HG02870 (cell line): ENCODE measurements around the gene RHBDD3.
"Not testable (repeated sequence)": the region's sequence is repeated elsewhere in the genome, so short reads cannot be mapped to it uniquely, and the experiment has no call there.

ENCODE experiments used
- ATAC-seq: cut with Tn5 transposase; IDR thresholded peaks from one replicate; pipeline ENCODE4 v1.9.1; 2021; ENCODE audit warnings: mild to moderate bottlenecking, moderate library complexity; ENCODE audit not compliant: unreplicated experiment

Gene RHBDD3

GRCh38 chr22:29251981-29252911 is 15.5 kb downstream of the RHBDD3 start:
- no peak for ATAC-seq

- no peak for ATAC-seq
Measured at GRCh38 chr22:29251265-29251664, 16.5 kb downstream of the RHBDD3 start.

DNA sequence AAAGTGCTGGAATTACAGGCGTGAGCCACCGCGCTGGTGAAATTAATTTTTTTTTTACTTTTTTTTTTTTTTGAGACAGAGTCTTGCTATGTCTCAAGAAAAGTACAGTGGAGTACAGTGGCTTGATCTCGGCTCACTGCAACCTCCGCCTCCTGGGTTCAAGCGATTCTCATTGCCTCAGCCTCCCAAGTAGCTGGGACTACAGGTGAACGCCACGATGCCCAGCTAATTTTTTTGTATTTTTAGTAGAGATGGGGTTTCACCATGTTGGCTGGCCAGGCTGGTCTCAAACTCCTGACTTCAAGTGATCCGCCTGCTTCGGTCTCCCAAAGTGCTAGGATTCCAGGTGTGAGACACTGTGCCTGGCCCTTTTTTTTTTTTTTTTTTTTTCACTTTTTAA is 19.9 kb downstream of the RHBDD3 start:
- ATAC-seq: not testable (repeated sequence)

GRCh38 chr22:29245626-29246385 is 22.0 kb downstream of the RHBDD3 start:
- ATAC-seq: no peak

GRCh38 chr22:29244785-29245625 is 22.8 kb downstream of the RHBDD3 start:
- ATAC-seq: no peak

DNA sequence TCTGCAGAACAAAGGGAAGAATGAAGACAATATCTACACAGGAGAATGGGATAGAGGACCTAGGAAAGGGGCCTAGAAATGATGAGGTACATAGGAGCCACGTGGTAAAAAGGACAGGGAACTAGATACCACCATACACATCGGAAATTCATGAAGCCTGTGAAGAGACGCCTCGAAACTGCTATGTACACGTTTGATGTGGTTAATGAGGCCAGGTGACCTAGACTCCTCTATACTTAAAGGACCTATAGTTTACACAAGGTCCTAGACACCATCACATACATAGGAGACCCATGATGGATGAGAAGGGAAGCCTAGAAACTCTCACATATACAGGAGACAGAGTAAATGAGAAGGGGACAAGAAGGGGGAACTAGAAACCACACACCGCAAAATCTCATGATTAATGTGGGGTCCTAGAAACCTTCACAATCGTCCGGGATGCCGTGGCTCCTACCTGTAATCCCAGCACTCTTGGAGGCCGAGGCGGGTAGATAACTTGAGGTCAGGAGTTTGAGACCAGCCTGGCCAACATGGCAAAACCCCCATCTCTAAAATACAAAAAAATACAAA is 23.8 kb downstream of the RHBDD3 start:
- ATAC-seq: no peak

DNA sequence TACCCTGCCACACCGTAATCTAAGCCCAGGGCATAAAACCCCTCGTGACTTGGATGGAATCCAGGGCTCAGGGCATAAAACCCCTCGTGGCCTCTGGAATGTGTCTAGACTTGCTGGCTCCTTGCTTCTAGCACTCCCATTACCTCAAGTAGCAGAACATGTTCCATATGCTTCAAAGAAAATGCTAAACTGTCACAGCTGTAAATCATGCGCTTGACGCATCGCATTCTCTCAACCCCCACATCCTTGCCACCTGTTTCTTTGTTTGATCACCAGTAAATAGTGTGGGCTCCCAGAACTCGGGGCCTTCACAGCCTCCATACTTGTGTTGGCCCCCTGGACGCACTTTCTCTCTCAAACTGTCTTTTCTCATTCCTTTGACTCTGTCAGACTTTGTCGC is 27.3 kb downstream of the RHBDD3 start:
- not testable (repeated sequence) for ATAC-seq

- ATAC-seq: no peak
Measured at GRCh38 chr22:29233277-29233877, 34.4 kb downstream of the RHBDD3 start.

DNA sequence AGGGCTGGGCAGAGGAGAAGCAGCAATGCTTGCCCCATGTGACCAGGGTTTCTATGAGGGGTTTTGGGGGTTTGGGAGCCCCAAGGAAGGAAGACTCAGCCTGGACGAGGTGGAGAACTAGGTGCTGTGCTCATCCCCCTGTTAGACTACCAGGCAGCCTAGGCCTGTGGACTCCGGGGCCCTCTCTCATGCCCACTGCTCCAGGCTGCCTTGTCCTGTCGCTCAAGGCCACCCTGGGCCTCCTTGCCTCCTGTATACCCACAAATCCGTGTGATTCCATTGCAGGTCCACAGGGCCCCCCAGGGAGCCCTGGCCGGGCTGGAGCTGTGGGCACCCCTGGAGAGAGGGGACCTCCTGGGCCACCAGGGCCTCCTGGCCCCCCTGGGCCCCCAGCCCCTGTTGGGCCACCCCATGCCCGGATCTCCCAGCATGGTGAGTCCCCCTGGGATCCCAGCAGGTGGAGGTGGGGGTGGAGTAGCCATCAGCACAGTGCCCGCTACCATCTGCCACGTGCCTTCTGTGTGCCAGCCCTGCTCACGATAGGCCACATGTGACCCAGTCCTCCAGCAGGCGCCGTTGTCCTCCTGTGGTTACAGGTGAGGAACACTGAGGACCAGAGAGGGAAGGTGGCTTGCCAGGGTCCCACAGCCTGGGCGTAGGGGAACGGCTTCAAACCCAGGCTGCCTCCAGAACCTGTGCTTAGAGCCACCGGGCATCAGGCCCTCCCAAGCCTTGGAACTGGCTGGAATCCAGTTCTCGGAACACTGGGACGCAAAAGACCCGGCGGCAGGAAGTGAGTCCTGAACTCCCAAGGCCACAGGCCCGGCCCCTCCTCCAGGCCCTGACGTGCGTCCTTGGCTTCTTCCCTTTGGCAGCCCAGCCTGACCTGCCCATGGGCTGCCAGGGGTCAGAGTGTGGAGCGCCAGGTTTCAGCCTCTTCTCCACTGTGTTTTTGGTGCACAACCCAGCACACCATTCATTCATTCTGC is 35.5 kb downstream of the RHBDD3 start:
- ATAC-seq: no peak

GRCh38 chr22:29230972-29231875 is 36.6 kb downstream of the RHBDD3 start:
- no peak for ATAC-seq

GRCh38 chr22:29226351-29226981 is 41.3 kb downstream of the RHBDD3 start:
- no peak for ATAC-seq

DNA sequence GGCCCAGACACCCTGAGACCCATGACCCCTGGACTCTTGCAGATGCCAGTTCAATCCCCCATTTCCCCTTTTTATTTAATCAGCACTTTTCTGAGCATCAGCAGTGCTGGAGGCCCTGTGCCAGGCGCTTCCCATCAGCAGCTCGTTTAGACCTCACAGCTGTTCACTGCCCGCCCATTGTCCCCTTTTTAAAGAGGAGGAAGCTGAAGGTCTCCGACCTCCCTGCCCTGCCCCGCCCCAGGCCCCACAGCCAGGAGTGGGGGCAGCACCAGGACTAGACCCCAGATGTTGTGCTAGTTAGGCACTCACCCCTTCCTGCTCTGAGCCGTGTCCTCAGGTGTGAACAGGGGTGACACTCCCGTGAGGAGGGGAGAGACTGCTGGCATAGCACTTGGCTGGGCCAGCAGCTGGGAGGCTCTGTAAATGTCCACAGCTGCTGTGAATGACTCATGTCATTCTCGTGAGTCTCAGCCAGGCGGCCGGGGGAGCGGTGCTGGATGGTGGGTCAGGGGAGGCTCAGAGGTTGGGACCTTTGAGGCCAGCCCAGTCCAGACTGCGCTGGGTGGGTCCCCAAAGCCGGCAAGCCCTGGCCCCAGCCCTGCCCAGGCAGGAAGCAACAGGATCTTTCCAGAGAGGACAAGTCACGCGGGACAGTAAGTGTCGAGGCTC is 42.2 kb downstream of the RHBDD3 start:
- no peak for ATAC-seq

DNA sequence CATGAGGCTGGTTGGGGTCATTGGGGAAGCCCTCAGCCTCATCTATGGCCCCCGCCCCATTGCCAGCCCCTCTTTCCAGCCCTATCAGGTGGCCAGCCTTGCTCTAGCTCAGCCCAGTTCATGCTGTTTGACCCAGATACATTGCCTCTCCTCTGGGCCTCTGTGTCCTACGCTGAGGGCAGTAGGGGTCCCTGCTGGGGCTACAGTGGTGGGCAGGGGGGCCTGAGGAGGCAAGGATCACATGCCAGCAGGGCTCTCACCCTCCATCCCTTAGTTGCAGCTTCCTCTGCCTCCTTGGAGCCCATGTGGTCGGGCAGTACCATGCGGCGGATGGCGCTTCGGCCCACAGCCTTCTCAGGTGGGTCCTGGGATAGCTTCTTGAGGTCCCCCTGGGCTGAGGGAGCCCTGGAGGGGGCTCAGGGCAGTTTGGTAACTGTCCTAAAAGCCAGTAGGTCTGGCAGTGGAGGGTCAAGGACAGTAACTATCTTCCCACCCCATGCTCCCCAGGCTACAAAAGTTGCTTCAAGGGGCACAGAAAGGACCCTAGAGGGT is 42.8 kb downstream of the RHBDD3 start:
- ATAC-seq: no peak

GRCh38 chr22:29224121-29224858 is 43.5 kb downstream of the RHBDD3 start:
- ATAC-seq: no peak

- ATAC-seq: no peak
Measured at GRCh38 chr22:29219881-29220670, 47.7 kb downstream of the RHBDD3 start.
